Neural crest cell (in vitro differentiated cells): ENCODE measurements around the gene MPO. TPM values are rescaled to one million over a fixed set of nuclear protein-coding genes. Genes with fewer than 3 reads are reported as not detected.

ENCODE experiments used
- DNase-seq: peaks from one replicate; pipeline ENCODE4 v3.0.0; 2021; ENCODE audit warnings: low read depth, mixed read lengths, low spot score
- H3K27ac Mint-ChIP-seq: one replicate; pipeline ENCODE4 v1.8.0; 2021; ENCODE audit warnings: mild to moderate bottlenecking, mixed read lengths; ENCODE audit not compliant: unreplicated experiment
- H3K27me3 Mint-ChIP-seq: 2 replicates; pipeline ENCODE4 v1.8.0; 2021; ENCODE audit warnings: low read depth, mild to moderate bottlenecking, mixed read lengths
- H3K36me3 Mint-ChIP-seq: 2 replicates; pipeline ENCODE4 v1.8.0; 2021; ENCODE audit warnings: low read depth, mild to moderate bottlenecking, mixed read lengths
- H3K4me1 Mint-ChIP-seq: 2 replicates; pipeline ENCODE4 v1.8.0; 2021; ENCODE audit warnings: mixed read lengths
- H3K4me3 Mint-ChIP-seq: one replicate; pipeline ENCODE4 v1.8.0; 2021; ENCODE audit warnings: mild to moderate bottlenecking, mixed read lengths
- H3K9me3 Mint-ChIP-seq: 2 replicates; pipeline ENCODE4 v1.8.0; 2021; ENCODE audit warnings: mixed read lengths
- CTCF ChIP-seq: fragments of 200-600 bp; sonication (generic); conservative IDR thresholded peaks from 2 replicates; pipeline ENCODE4 v1.5.0; 2021; ENCODE audit warnings: antibody characterized with exemption, mild to moderate bottlenecking
- total RNA-seq: library from RNA; stranded (reverse); gene quantifications from 2 replicates; pipeline ENCODE4 v1.2.1, GENCODE V29; 2021

The MPO gene
- total RNA-seq, 1 donor from 2014 or later = not detected

DNA sequence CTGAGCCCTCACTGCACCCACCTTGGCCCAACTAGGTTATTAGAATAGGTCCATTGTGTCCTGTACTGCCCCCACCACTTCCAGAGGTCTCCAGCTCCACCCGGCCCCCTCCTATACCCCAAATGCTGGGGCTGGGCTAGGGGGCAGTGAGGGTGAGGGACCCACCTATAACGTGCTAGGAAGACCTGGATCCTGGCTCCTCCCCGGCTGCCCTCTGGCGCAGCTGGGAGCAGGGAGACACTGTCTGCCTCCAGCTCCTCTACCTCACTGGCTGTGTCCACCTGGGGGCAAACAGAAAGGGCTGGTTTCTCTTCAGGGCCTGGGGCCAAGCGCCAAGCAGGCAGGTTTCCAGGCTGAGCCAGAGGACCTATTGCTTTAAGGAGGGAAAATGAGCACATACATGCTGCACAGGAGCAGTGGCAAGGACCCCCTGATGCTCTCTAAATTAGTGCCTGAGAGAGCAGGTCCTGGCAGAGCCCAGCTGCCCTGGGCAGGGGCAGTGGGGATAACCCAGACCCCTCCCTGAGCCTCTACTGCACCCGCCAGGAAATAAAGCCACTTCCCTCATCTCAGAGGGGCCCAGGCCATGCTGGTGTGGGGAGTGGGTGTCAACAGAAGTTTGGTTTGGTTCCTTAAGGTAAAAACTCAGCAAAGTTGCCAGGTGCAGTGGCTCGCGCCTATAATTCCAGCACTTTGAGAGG lies 35.7 kb upstream of the MPO start:
- Mint-ChIP-seq H3K9me3 (no peaks in the 10 kb centered on the region), H3K27me3 (no peaks in the 10 kb centered on the region), H3K27ac (no peak overlapping the region), H3K4me3 (no peak overlapping the region), H3K4me1 (peaks cover 23% of the 10 kb centered on the region), H3K36me3 (no peaks in the 10 kb centered on the region)
- no peak for TF ChIP-seq CTCF
- no peak for DNase-seq

DNA sequence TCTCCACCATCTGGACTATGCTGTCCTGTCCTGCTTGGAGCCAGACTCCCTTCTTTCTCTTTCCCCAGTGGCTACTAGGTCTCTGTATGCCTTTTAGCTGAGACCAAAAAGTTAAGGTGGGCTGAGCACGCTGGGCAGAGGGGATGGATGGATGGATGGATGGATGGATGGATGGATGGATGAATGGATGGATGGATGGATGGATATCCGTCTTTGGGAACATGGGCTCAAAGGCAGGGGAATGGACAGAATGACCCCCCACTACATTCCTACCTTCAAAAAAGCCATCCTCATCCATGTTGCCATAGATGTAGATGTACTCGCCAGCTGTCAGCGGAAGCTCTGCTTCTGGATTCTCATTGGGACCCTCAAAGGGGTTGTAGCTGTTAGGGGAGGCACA lies 35.0 kb upstream of the MPO start:
- no peak overlapping the region for H3K27ac Mint-ChIP-seq
- peaks cover 23% of the 10 kb centered on the region for H3K4me1 Mint-ChIP-seq
- no peak for DNase-seq
- no peak overlapping the region for H3K4me3 Mint-ChIP-seq
- H3K36me3 Mint-ChIP-seq = no peaks in the 10 kb centered on the region
- H3K9me3 Mint-ChIP-seq = no peaks in the 10 kb centered on the region
- no peak for TF ChIP-seq CTCF
- H3K27me3 Mint-ChIP-seq = no peaks in the 10 kb centered on the region

- Mint-ChIP-seq H3K9me3 (no peaks in the 10 kb centered on the region), H3K27ac (no peak overlapping the region), H3K36me3 (no peaks in the 10 kb centered on the region), H3K4me1 (peaks cover 23% of the 10 kb centered on the region), H3K4me3 (no peak overlapping the region), H3K27me3 (no peaks in the 10 kb centered on the region)
- DNase-seq = no peak
- TF ChIP-seq CTCF = no peak
These were observed 34.6 kb upstream of the MPO start for GRCh38 chr17:58315281-58315711.

DNA sequence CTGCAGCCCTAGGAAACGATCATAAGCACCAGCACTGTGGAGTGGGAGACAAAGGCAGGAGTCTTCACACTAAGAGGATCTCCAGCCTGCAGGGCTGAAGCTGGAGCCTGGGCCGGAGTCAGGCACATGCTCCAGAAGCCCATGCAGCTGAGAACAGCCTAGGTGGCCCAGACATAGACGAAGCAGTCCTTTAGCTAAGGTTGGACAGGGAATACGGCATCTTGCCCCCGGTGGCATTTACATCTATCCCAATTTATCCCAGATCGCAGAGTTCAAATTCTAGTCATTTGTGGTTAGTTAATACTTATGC lies 33.9 kb upstream of the MPO start:
- no peak for DNase-seq
- no peaks in the 10 kb centered on the region for H3K27me3 Mint-ChIP-seq
- H3K36me3 Mint-ChIP-seq = no peaks in the 10 kb centered on the region
- H3K9me3 Mint-ChIP-seq = no peaks in the 10 kb centered on the region
- TF ChIP-seq CTCF = no peak
- H3K27ac Mint-ChIP-seq = no peak overlapping the region
- H3K4me3 Mint-ChIP-seq = no peak overlapping the region
- H3K4me1 Mint-ChIP-seq = peaks cover 23% of the 10 kb centered on the region

DNA sequence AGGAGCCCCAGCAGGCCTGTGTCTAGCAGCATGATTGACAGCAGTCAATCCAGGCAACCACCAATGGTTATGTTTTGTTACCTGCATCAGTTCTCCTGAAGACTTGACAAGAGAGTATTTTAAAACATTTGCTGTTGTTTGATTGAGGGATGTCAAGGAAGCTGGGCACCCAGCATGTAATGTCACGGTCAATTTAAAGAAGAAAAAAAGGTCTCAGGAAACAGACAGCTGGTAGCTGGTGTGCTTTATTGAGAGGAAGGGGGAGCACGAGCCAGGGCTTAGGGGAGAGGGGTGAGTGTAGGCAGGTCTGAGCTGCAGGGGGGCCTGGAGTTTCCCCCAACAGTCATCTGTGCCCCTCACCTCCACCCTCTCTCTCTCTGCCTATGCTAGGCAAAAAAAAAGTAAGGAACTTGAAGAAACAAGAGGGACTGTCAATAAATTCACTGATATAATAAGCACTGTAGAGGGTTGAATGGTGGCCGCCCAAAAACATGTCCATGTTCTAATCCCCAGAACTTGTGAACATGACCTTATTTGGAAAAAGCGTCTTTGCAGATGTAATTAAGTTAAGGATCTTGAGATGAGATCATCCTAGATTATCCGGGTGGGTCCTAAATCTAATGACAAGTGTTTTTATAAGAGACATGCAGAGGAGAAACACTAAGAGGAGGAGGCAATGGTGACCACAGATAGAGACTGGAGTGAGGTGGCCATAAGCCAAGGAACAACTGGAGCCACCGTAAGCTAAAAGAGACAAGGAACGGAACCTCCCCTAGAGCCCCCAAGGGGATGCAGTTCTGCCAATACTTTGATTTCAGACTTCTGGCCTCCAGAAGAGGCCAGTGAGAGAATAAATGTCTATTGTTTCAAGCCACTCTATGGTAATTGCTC lies 33.3 kb upstream of the MPO start:
- no peaks in the 10 kb centered on the region for H3K27me3 Mint-ChIP-seq
- no peaks in the 10 kb centered on the region for H3K9me3 Mint-ChIP-seq
- no peak for TF ChIP-seq CTCF
- peak overlapping the region; percentile 72 for H3K27ac Mint-ChIP-seq
- no peak for DNase-seq
- H3K4me3 Mint-ChIP-seq = no peak overlapping the region
- H3K36me3 Mint-ChIP-seq = no peaks in the 10 kb centered on the region
- H3K4me1 Mint-ChIP-seq = peaks cover 23% of the 10 kb centered on the region
